Measurements from ENCODE around the gene MRPS15.

The MRPS15 gene

GRCh38 chr1:36458910-36459309, 5.3 kb downstream of the MRPS15 start:
- DNase-seq (ENCODE audit: low read depth in 2 of 2): peak; percentile 45 to 52

- no peak for DNase-seq (ENCODE audit: low read depth in 2 of 2)
These were observed 6.5 kb downstream of the MRPS15 start for GRCh38 chr1:36457691-36458090.

GRCh38 chr1:36456391-36456928, 7.7 kb downstream of the MRPS15 start:
- DNase-seq (ENCODE audit: low read depth in 2 of 2): no peak

- DNase-seq (ENCODE audit: low read depth in 2 of 2): no peak
These were observed 8.8 kb downstream of the MRPS15 start for GRCh38 chr1:36455386-36455785.

GRCh38 chr1:36453600-36454388, 10.4 kb downstream of the MRPS15 start:
- DNase-seq (ENCODE audit: low read depth in 2 of 2): no peak

- DNase-seq (ENCODE audit: low read depth in 2 of 2): no peak
These were observed 11.1 kb downstream of the MRPS15 start for GRCh38 chr1:36453051-36453450.

GRCh38 chr1:36450919-36451305, 13.3 kb downstream of the MRPS15 start:
- no peak for DNase-seq (ENCODE audit: low read depth in 2 of 2)

- peak; percentile 74 to 84 for DNase-seq (ENCODE audit: low read depth in 2 of 2)
These were observed 13.8 kb downstream of the MRPS15 start, which contains the start of gene OSCP1 for GRCh38 chr1:36450270-36450918. Gene OSCP1 (minus strand): TSS chr1:36450451. CDS start chr1:36450369, 82 bp downstream.

GRCh38 chr1:36448530-36449056, 15.6 kb downstream of the MRPS15 start:
- no peak for DNase-seq (ENCODE audit: low read depth in 2 of 2)

- DNase-seq (ENCODE audit: low read depth in 2 of 2): no peak
These were observed 16.7 kb downstream of the MRPS15 start for GRCh38 chr1:36447450-36447849.

- DNase-seq (ENCODE audit: low read depth in 2 of 2): no peak
These were observed 17.4 kb downstream of the MRPS15 start for GRCh38 chr1:36446746-36447145.

- no peak for DNase-seq (ENCODE audit: low read depth in 2 of 2)
These were observed 17.9 kb downstream of the MRPS15 start for GRCh38 chr1:36446271-36446670.

- no peak for DNase-seq (ENCODE audit: low read depth in 2 of 2)
These were observed 20.9 kb downstream of the MRPS15 start for GRCh38 chr1:36443297-36443696.

GRCh38 chr1:36442337-36442736, 21.8 kb downstream of the MRPS15 start:
- no peak for DNase-seq (ENCODE audit: low read depth in 2 of 2)

- no peak for DNase-seq (ENCODE audit: low read depth in 2 of 2)
These were observed 23.5 kb downstream of the MRPS15 start for GRCh38 chr1:36440646-36441045.

- no peak for DNase-seq (ENCODE audit: low read depth in 2 of 2)
These were observed 24.1 kb downstream of the MRPS15 start for GRCh38 chr1:36440044-36440443.

- DNase-seq (ENCODE audit: low read depth in 2 of 2): no peak
These were observed 25.5 kb downstream of the MRPS15 start for GRCh38 chr1:36438715-36439114.

GRCh38 chr1:36436821-36437220, 27.4 kb downstream of the MRPS15 start:
- DNase-seq (ENCODE audit: low read depth in 2 of 2): no peak

GRCh38 chr1:36433102-36433501, 31.1 kb downstream of the MRPS15 start:
- no peak for DNase-seq (ENCODE audit: low read depth in 2 of 2)

- DNase-seq (ENCODE audit: low read depth in 2 of 2): no peak
These were observed 31.6 kb downstream of the MRPS15 start for GRCh38 chr1:36432616-36433015.

- DNase-seq (ENCODE audit: low read depth in 2 of 2): peak in 1 of 2 donors; percentile 11
These were observed 38.4 kb downstream of the MRPS15 start for GRCh38 chr1:36425791-36426190.

GRCh38 chr1:36421649-36422048, 42.5 kb downstream of the MRPS15 start:
- DNase-seq (ENCODE audit: low read depth in 2 of 2): no peak

GRCh38 chr1:36420836-36421317, 43.3 kb downstream of the MRPS15 start:
- peak; percentile 84 to 90 for DNase-seq (ENCODE audit: low read depth in 2 of 2)
